NCI-H510A (cell line): ENCODE data around the gene HIPK4.
"Not testable (repeated sequence)": the region's sequence is repeated elsewhere in the genome, so short reads cannot be mapped to it uniquely, and the experiment has no call there.

Experiments used
- DNase-seq: peaks from one replicate; lab custom pipeline; 2025; lab: John Stamatoyannopoulos, UW

The HIPK4 gene

GRCh38 chr19:40336601-40336900, 53.4 kb downstream of the HIPK4 start:
- no peak for DNase-seq

- no peak for DNase-seq
These were observed 54.0 kb downstream of the HIPK4 start for GRCh38 chr19:40335855-40336600.

- no peak for DNase-seq
These were observed 54.9 kb downstream of the HIPK4 start for GRCh38 chr19:40335101-40335500.

DNA sequence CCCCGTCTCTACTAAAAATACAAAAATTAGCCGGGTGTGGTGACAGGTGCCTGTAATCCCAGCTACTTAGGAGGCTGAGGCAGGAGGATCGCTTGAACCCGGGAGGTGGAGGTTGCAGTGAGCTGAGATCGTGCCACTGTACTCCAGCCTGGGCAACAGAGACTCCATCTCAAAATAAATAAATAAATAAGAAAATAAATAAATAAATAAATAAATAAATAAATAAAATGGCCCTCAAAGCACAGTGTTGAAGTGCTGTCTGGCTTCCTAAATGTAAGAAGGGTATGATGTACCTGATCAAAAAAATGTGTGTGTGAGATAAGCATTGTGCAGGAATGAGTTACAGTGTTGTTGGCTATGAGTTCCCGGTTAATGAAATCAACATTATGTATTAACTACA, 56.9 kb downstream of the HIPK4 start:
- not testable (repeated sequence) for DNase-seq

GRCh38 chr19:40332669-40333068, 57.3 kb downstream of the HIPK4 start:
- DNase-seq: no peak

GRCh38 chr19:40331052-40331451, 58.9 kb downstream of the HIPK4 start:
- DNase-seq: no peak
